Transverse colon (tissue), 3 donors: ENCODE results near the gene IL22RA1.

ENCODE experiments used
- EP300 ChIP-seq: sonication (generic); formaldehyde crosslinking; IDR thresholded peaks from one replicate; pipeline ENCODE4 v1.6.1; 2017; ENCODE audit warnings: antibody characterized with exemption, low read depth
- POLR2A ChIP-seq: fragments of 450-650 bp; IDR thresholded peaks from one replicate; pipeline ENCODE4 v1.6.1; 2016; ENCODE audit warnings: antibody characterized with exemption, mild to moderate bottlenecking, moderate library complexity
- POLR2AphosphoS5 ChIP-seq, 3 donors: sonication (generic); formaldehyde crosslinking; IDR thresholded peaks; one replicate each; pipeline ENCODE4 v1.6.1; 2016; ENCODE audit warnings: antibody characterized with exemption in 3 of 3

- no peak for TF ChIP-seq POLR2A
- TF ChIP-seq POLR2AphosphoS5 (IDR thresholded peaks at IDR 0.05): no peak
- TF ChIP-seq EP300: no peak
Measured at GRCh38 chr1:24147816-24148215, 4.9 kb upstream of the IL22RA1 start.
